ENCODE measurements around the gene GPR18.
"Not testable (repeated sequence)": the region's sequence is repeated elsewhere in the genome, so short reads cannot be mapped to it uniquely, and the experiment has no call there.

Gene GPR18

DNA sequence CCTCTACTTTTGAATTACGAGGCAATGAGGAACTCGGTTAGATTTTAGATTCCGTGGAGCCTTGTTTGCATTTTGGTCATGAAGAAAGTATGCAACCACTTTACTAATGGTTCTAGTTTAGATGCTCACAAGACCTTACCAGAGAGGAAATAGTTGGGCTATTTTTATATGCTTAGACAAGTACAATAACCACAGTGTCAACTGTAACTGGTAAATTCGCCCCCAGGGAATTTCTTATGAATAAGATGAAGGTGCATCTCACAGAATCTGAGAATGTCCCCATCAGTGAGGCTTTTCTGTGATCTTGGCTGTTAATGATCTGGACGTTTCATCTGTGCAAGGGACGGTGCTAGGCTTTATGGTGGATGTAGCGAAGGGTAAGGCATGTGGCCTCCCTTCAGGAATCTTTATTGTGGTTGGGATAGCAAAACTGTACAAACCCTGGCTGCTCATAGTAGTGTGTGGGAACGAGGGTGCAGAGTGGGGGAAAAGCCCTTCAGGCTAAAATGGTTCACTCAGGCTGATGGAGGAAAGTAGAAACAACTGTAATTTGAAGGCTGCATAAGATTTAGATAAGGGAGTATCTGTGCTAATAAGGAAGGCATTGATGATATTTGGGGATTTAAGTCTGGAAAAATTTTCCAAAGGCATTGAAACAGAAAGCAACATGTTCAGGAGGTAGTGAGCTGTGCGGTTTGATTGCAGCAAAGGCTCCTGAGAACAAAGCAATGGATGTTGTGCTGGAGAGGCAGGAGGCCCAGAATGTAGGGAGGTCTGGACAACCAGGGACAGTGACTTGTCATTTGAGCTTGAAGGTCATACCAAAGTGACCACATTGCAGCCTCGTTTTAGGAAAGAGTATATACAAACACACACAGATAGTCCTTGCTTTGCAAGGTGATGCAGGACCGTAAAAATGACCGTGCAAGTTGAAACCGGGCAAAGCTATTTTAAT is 29.2 kb downstream of the GPR18 start:
- DNase-seq (ENCODE audit: low read depth): no peak

DNA sequence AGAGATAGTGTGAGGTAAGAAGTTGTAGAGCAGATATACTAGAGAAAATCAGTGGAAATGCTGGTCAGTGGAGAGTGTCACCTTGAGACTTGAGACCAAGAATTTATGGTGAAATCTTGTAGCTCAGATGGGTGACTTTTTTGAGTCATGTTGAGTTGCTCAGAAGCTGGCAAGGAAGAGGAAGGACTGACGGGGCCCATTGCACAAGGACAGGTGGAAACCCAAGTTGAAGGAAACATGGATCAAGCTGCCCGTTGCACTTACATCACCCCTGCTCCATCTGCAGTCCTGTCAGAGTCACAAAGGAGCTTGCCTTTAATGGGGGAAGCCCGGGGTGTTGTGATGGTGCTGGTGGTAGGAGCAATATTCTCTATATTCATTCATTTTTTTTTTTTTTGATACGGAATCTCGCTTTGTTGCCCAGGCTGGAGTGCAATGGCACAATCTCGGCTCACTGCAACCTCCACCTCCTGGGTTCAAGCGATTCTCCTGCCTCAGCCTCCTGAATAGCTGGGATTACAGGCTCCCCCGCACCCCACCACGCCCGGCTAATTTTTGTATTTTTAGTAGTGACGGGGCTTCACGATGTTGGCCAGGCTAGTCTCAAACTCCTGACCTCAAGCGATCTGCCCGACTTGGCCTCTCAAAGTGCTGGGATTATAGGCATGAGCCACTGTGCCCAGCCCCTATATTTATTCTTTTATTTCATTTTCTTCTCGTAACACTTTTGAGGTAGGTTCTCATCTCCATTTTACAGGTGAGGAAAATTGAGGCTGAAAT is 30.1 kb downstream of the GPR18 start:
- DNase-seq (ENCODE audit: low read depth): no peak

DNA sequence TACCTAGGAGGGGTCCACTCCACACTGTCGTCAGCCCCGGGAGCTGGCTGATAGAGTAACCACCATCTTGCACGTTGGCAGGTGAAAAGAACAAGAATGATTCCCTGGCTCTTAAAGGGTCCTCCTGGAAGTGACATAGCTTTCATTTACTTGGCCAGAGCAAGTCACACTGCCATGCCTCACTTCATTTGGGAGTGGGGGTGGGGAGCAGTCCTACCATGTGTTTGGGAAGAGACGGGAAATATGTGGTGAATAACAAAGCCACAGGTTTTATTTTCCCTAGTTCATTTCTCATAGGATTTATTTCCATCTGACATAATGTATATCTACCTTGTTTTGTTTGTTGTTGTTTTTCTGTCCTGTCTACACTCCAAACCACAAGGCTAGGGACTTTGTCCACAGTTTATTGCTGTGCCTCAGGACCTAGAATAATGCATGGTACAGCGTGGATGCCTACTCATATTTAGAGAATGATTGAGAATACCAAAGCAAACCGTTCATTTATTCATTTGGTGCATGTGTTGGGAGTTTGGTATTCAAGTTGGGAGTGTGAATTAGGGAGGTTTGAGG is 30.8 kb downstream of the GPR18 start:
- no peak for DNase-seq (ENCODE audit: low read depth)

DNA sequence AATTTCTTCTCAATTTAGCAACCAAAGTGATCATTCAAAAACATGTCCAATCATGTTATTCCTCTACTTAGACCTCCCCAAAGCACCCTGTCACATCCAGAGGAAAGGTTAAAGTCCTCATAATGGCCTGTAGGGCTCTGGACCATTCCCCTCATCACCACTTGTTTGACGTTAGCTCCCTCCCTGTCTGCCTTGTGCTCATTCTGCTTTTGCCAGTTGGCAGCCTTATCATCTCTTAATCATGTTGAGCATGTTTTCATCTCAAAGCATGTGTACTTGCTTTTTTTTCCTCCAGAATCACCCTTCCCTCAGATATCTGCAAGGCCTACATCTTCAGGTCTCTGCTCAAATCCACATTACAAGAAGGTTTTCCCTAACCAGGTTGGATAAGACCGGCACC is 31.7 kb downstream of the GPR18 start:
- no peak for DNase-seq (ENCODE audit: low read depth)

DNA sequence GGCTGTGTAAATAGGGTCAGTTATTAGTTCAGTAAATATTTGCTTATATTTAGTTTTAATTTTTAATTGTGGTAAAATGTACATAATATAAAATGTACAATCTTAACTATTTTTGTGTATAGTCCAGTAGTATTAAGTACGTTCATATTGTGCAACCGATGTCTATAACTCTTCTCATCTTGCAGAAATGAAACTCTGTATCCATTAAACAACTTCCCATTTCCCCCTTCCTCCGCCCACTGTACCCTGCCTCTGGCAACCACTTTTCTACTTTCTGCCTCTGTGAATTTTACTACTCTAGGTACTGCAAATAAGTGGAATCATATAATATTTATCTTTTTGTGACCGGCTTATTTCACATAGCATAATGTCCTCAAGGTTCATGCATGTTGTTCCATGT is 33.1 kb downstream of the GPR18 start:
- DNase-seq (ENCODE audit: low read depth): no peak

DNA sequence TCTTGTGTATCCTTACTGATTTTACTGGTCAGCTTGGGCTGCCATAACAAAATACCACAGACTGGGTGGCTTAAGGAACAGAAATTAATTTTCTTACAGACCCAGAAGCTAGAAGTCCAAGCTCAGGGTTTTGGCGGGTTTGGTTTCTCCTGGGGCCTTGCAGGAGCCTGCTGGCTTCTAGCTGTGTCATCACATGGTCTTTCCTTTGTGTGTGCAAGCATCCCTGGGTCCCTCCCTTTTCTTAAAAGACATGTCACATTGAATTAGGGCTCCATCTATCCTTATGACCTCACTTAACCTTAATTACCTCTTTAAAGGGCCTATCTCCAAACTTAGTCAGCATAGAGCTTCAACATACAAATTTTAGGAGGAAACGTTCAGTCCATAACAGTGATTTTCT is 34.2 kb downstream of the GPR18 start:
- DNase-seq (ENCODE audit: low read depth): no peak

DNA sequence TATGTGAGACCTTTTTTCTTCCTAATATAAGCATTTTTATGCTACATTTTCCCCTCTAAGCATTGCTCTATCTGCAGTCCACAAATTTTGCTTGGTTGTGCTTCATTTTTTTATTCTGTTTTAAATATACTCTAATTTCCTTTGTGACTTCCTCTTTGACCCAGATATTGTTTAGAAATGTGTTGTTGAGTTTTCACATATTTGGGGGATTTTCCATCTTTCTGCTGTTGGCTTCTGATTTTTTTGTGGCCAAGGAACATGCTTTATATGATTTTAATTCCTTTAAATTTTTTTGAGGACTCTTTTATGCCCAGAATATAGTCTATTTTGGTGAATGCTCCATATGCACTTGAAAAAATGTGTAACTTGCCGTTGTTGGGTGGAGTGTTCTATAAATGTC is 34.6 kb downstream of the GPR18 start:
- no peak for DNase-seq (ENCODE audit: low read depth)

DNA sequence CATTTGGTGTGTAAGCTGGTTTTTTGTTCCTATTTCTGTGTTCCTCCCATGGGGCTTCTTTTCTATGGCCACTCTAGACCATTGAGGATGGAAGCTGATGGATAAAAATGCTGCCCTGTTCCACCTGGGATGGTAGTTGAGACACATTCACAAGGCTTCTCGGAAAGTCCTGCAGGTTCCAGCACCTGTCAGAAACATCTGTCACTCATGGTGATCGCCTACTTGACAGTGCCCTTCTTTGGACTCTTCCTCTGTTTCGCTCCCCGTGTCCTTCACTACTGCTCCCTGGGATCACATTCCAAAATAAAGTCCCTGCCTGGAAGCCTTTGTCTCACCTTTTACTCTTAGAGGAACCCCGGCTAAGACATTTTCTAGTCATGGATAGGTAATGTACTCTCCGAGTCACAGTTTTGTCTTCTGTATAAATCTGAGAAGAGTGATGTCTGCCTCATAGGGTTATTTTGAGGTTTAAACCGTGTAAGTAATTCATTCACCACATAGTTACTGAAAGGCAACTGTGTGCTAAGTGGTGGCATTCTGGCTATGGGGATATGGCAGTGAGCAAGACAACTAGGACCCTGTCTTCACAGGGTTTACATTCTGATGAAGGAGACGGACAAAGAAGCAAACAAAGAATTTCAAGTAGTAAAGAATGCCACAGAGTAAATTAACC is 36.5 kb downstream of the GPR18 start:
- DNase-seq (ENCODE audit: low read depth): no peak

DNA sequence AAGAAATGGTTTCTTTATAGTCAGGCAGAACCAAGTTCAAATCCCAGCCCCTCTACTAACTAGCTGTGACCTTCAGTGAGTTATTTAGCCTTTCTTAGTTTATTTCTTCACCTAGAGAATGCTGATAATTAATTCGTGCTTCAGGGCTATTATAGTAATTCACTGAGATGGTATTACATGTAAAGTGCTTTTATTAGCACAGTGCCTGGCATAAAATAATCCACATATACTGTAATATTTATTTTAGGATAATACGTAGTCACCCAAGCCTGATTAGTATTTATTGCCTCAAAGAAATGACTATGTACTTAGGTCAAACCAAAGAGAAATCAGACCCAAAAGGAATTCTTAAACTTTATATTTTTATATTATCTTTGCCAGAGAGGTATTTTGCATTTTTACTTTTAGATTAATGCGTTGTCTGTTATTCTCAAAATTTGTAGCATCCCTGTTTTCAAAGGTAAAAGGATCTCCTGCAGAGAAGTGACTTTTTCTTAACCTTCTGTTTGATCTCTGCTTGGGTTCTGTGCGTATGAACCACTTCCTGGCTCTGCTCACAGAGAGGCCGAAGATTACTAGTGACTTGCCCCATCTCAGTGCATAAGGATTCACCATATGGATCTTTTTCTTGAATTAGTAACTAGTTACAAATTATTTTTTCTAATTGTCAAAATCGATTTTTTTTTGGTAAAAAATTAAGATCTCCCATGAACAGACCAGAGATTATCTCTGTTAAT is 37.8 kb downstream of the GPR18 start:
- DNase-seq (ENCODE audit: low read depth): peak; percentile 19

DNA sequence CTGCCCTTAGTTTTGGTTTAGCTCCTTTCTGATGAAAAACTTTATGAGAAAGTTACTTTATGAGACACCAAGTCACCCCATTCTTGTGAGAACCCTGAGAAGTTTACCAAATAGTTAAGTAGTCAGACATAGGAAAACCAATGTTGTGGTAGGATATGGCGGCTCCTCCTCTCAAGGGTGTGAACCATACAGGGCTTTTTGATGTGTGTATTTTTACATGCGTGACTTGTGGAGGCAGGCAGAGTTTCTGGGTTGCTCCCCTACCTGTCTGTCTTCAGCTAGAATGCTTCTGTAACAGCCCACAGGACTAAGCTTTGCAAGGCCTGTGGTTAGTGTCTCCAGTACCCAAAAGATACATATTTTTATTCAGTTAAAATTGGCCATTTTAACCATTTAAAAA is 39.2 kb downstream of the GPR18 start:
- DNase-seq (ENCODE audit: low read depth): peak; percentile 54

DNA sequence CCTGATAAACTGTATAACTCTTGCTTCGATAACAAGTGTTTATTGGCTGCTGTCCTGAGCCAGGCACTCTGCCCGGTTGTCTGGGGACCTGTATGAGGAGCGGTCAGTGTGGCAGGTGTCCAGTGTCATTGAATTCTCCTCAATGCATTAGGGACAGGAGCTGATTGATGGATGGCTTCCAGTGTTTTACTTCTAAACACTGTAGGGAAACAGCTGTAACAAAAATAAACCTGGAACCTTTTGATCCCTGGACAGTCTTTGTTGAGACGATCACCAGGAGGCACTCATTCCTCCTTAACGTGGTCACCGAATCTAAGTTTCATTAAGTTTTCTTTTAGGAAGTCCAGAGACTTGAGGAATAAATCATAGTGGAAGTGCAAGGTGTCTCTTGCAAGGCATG is 39.6 kb downstream of the GPR18 start:
- no peak for DNase-seq (ENCODE audit: low read depth)

DNA sequence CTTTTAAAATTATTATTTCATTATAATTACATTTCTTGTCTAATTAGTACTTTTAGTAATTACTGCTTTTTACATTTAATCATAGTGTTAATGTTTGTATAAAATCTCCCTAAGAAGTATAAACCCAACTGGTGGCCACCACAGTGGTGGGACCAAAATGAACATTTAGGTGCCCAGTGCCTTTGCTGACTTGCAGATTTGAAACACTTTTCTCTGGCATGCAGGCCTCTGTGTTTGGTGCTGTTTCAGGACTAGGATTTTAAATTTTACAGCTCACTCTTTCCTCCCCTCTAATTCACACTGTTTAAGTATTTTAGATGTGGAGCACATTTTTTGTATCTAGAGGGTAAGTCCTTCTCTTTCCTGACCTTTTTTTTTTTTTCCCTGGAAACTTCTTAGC is 40.1 kb downstream of the GPR18 start:
- no peak for DNase-seq (ENCODE audit: low read depth)

DNA sequence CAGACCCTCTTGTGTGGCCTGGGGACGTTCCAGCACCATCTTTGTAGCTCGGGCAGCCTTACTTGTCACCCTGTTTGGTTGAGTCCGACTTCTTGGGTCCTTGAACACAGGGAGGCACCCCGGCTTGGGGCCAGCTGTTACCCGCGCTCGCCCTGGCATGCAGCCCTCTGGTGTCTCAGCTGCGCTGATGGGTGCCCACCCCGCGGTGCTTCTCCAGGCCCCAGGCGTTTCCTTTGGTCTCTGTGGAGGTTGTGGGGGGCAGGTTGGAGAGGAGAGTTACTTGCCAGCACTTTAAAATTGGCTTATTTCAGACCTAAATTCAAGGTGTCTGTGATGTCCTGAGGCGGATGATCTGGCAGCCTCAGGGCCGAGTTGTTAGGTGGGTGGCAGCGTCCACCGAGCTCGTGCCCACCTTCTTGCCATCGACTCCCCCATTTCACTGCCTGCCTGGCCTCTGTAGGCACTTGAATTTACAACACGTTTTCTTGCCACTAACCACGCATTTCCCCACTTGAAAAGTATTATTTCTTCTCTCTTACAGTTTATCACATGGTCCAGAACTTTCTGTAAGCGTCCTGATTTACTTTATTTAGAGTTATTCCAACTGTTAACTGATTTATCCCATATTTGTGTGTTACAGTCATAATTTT is 40.6 kb downstream of the GPR18 start:
- DNase-seq (ENCODE audit: low read depth): no peak

DNA sequence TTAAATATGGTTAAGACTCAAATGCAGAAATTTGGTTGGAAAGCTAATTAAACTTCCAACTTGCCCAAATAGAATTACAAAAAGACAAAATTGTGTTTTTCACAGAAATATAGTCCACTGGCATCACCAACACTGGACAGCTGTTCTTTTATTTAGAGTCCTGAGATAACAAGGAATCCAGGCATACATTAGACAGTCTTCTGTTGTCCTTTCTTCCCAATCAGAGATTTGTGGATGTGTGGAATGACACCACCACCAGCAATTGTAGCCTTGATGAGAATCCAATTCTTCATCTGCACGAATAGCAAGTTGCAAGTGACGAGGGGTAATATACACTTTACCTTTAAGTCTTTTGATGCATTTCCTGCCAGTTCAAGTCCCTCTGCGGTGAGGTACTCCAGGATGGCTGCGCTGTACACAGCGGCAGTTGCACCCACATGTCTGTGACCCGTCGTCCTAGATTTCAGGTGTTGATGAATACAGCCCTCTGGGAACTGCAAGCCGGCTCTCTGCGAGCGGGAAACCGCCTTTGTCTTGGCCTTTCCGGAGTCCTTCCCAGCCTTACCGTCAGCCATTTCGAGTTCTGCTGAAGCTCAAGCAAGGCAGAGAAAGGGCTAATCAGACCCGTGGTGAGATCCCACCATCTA is 42.9 kb downstream of the GPR18 start:
- peak; percentile 65 for DNase-seq (ENCODE audit: low read depth)

DNA sequence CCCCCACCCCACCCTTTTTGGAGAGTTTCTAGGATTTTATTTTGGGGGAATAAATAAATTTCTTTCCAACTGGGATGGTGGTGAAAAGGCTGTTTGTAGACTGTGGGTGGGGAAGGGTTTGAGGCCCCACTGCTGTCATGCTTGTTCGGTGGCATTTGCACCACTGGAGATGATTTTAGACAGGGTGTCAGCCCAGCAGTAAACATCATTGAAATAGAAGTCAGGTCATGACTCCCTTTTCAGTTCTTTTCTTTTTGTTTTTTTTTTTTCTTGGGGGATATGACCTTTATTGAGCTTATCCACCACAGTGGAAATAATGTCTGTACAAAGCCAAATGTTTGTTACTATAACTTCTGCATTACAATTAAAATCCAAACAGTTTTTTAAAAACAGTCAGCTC is 43.4 kb downstream of the GPR18 start:
- DNase-seq (ENCODE audit: low read depth): no peak

DNA sequence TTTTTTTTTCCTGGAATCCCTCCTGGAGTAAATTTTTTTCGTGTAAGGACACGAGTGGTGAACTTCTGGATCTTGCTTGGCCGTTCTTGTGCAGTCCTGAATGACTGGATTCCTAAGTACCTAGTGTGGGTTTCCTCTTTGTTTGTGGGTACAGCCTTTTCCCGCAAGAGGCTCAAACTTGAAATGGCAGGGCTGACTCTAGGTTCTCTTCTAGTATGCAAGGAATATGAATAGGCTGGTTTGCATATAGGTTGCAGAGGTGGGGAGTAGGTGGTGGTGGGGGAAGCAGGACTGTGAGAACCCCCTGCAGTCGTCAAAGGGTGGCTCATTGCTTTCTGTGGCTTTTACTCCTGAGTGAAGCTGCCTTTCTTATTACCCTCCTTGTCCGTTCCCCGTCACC is 43.9 kb downstream of the GPR18 start:
- DNase-seq (ENCODE audit: low read depth): no peak

DNA sequence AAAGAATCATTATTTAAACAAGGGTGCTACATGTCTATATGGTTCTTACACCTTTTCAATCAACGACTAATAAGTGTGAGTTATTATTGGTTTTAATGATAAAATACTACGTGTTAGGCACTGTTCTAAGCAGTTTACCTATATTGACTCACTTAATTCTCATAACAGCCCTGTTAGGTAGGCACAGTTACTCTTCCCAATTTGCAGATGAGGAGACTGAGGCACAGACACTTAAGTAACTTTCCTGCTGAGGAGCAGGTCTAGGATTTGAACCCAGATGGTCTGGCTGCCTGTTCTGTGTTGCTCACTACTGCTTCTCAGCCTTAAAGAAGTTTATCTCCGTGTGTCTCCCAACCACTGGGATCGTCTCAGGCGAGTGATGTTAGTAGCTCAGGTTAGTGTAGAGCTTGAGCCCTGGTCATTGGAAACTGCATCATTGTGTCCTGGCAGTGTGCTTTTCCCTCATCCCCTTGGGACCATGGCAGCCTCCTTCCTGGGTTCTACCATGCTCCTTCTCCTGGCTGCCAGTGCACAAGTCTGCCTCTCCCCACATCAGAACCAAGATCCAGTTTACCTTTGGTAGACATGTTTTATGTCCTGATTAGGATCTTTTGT is 46.7 kb downstream of the GPR18 start:
- no peak for DNase-seq (ENCODE audit: low read depth)

DNA sequence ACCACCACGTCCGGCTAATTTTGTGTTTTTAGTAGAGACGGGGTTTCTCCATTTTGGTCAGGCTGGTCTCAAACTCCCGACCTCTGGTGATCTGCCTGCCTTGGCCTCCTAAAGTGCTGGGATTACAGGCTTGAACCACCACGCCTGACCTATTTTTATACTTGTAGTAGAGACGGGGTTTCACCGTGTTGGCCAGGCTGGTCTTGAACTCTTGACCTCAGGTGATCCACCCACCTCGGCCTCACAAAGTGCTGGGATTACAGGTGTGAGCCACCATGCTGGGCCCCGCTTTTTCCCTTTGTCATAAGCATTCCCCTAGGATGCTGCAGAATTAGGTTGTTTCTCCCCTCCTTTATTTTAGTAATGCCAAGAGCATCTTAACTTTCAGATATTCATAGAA is 47.6 kb downstream of the GPR18 start:
- DNase-seq (ENCODE audit: low read depth): not testable (repeated sequence)

DNA sequence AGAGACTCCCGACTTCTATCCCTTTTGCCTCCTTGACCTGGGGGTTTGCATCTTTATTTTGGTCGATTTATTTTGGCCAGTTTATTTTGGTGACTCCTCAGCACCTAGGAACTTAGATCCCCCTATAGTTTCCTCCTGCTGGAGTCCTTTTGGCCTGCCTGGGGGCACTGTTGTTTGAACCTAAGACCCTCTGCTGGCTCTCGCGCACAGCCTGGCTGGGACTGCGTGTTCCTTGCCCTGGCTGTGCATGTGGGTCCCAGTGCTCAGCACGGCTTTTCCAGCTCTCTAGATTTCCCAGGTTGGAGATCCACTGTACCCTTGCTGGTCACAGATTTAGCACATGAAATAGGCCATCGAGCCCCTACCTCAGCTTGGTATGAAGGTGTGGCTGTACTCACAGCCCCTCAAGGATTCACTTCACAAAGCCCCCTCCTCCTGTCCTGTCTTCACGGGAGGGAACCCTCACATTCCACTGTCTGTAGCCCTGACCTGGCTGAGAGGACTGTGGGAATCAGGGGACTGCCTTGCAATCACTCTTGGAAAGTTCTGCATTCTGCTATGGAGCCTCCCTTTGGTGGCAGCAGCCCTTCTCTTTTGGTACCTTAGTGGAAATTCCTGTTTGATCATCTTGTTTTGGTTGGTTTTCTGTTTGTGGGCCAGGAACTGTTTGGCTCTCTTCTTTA is 49.2 kb downstream of the GPR18 start:
- DNase-seq (ENCODE audit: low read depth): no peak

DNA sequence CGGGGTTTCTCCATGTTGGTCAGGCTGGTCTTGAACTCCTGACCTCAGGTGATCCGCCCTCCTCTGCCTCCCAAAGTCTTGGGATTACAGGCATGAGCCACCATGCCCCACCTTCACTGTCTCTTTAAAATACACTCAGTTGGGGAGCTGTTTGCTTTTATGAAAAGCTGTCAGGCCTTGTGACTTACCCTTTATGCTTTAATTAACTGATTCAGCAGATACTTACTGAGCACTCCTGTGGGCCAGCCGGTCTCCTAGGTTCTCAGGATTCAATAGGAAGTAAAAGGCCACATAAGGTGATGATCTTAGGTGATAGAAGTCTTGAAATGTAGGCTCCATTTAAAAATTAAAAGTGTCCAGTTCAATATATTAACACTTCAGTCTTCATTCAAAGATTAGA is 50.0 kb downstream of the GPR18 start:
- no peak for DNase-seq (ENCODE audit: low read depth)

All from T-helper 22 cell (primary cell).